Measurements from ENCODE around the gene HIVEP3. TPM values are rescaled to one million over a fixed set of nuclear protein-coding genes. Genes with fewer than 3 reads are reported as not detected.
"Not testable (repeated sequence)": the region's sequence is repeated elsewhere in the genome, so short reads cannot be mapped to it uniquely, and the experiment has no call there.

HIVEP3 gene
- total RNA-seq, 1 donor from 2014 or later = 8.9 TPM

DNA sequence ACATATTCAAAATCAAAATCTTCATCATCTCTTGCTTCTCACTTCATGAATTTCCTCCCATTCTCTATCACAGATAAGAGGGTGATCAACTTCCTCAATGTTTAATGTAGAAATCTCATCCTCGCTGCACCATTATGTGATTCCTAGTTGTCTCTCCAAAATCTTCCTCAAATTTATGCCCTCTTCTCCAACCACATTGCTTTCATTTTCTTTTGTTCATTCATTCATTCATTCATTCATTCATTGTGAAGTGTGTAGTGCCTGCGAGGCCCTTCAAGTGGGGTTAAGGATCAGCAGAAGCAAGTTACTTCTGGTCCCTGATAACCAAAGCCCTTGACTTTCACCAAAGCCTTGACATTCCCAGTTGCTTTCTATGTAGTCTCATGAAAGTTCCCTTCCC lies 33.5 kb upstream of the HIVEP3 start:
- peaks cover 34% of the 10 kb centered on the region for H3K4me1 Mint-ChIP-seq (ENCODE audit: low read depth, unreplicated experiment)
- peaks cover 42% of the 10 kb centered on the region for H3K4me1 ChIP-seq (ENCODE audit: insufficient read depth, low read length)

GRCh38 chr1:41951492-41951891 lies 32.8 kb upstream of the HIVEP3 start:
- not testable (repeated sequence) for H3K36me3 ChIP-seq (ENCODE audit: insufficient read depth, low read length); H3K9me3 ChIP-seq (ENCODE audit: insufficient read depth, low read depth, low read length); H3K9me3 Mint-ChIP-seq (ENCODE audit: unreplicated experiment); H3K36me3 Mint-ChIP-seq (ENCODE audit: low read depth, unreplicated experiment); H3K27ac ChIP-seq (ENCODE audit: low read depth, low read length); H3K27ac Mint-ChIP-seq (ENCODE audit: unreplicated experiment); H2AFZ ChIP-seq (ENCODE audit: low read depth, low read length); FAIRE-seq; H3K27me3 ChIP-seq (ENCODE audit: insufficient read depth, low read length); H3K9ac ChIP-seq (ENCODE audit: low read length); H3K4me3 ChIP-seq (ENCODE audit: insufficient read depth, low read depth, low read length); H3K4me2 ChIP-seq (ENCODE audit: low read length); H3K27me3 Mint-ChIP-seq (ENCODE audit: low read depth, unreplicated experiment); H3K4me3 Mint-ChIP-seq (ENCODE audit: unreplicated experiment); DNase-seq (ENCODE audit: low read depth); H4K20me1 ChIP-seq (ENCODE audit: insufficient read depth, low read length)
- Histone ChIP-seq H3K4me1 (ENCODE audit: insufficient read depth, low read length) (peaks cover 35% of the 10 kb centered on the region), H3K79me2 (ENCODE audit: insufficient read depth, low read length) (peaks cover 14% of the 10 kb centered on the region)
- H3K4me1 Mint-ChIP-seq (ENCODE audit: low read depth, unreplicated experiment) = peaks cover 34% of the 10 kb centered on the region

More for the DNA sequence above, 33.5 kb upstream of the HIVEP3 start:
- DNase-seq (ENCODE audit: low read depth) (no peak), FAIRE-seq (no peak)
- peaks cover 2% of the 10 kb centered on the region for H3K36me3 Mint-ChIP-seq (ENCODE audit: low read depth, unreplicated experiment)
- Histone ChIP-seq H3K79me2 (ENCODE audit: insufficient read depth, low read length) (peaks cover 14% of the 10 kb centered on the region), H3K4me3 (ENCODE audit: insufficient read depth, low read depth, low read length) (no peak overlapping the region), H3K27me3 (ENCODE audit: insufficient read depth, low read length) (no peaks in the 10 kb centered on the region), H3K27ac (ENCODE audit: low read depth, low read length) (no peak overlapping the region), H3K9me3 (ENCODE audit: insufficient read depth, low read depth, low read length) (no peaks in the 10 kb centered on the region), H2AFZ (ENCODE audit: low read depth, low read length) (no peak overlapping the region), H3K9ac (ENCODE audit: low read length) (no peak overlapping the region), H3K36me3 (ENCODE audit: insufficient read depth, low read length) (no peaks in the 10 kb centered on the region), H4K20me1 (ENCODE audit: insufficient read depth, low read length) (no peaks in the 10 kb centered on the region), H3K4me2 (ENCODE audit: low read length) (no peak overlapping the region)
- H3K9me3 Mint-ChIP-seq (ENCODE audit: unreplicated experiment) = peaks cover 5% of the 10 kb centered on the region
- H3K27me3 Mint-ChIP-seq (ENCODE audit: low read depth, unreplicated experiment) = no peaks in the 10 kb centered on the region
- no peak for TF ChIP-seq EZH2 (IDR thresholded peaks at IDR 0.05; ENCODE audit: insufficient read depth, low read length)
- TF ChIP-seq, protein P1, sequence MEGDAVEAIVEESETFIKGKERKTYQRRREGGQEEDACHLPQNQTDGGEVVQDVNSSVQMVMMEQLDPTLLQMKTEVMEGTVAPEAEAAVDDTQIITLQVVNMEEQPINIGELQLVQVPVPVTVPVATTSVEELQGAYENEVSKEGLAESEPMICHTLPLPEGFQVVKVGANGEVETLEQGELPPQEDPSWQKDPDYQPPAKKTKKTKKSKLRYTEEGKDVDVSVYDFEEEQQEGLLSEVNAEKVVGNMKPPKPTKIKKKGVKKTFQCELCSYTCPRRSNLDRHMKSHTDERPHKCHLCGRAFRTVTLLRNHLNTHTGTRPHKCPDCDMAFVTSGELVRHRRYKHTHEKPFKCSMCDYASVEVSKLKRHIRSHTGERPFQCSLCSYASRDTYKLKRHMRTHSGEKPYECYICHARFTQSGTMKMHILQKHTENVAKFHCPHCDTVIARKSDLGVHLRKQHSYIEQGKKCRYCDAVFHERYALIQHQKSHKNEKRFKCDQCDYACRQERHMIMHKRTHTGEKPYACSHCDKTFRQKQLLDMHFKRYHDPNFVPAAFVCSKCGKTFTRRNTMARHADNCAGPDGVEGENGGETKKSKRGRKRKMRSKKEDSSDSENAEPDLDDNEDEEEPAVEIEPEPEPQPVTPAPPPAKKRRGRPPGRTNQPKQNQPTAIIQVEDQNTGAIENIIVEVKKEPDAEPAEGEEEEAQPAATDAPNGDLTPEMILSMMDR (IDR thresholded peaks at IDR 0.05; ENCODE audit: insufficient read depth, low read depth, low read length) = no peak
- H3K27ac Mint-ChIP-seq (ENCODE audit: unreplicated experiment) = no peak overlapping the region
- no peak overlapping the region for H3K4me3 Mint-ChIP-seq (ENCODE audit: unreplicated experiment)

DNA sequence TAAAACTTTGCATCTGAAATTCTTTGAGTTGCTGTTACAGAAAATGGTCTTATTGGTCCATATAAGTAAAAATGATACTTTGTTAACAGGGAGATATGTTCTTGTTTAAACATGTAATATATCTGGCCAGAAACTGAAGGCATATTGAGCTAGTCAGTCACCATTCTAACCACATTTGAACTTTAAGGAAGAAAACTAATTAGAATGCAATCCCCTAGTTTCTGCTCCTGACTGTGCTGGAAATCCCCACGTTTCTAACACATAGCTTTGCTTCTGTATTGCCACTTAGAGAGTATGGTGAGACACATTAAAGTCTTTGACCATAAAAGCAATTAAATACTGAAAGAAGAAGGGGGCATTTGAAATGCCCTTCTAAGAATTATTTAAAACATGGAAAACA lies 32.1 kb upstream of the HIVEP3 start:
- Histone ChIP-seq H3K9ac (ENCODE audit: low read length) (no peak overlapping the region), H3K4me1 (ENCODE audit: insufficient read depth, low read length) (peaks cover 28% of the 10 kb centered on the region), H3K4me2 (ENCODE audit: low read length) (no peak overlapping the region), H2AFZ (ENCODE audit: low read depth, low read length) (no peak overlapping the region), H3K79me2 (ENCODE audit: insufficient read depth, low read length) (peaks cover 14% of the 10 kb centered on the region), H3K4me3 (ENCODE audit: insufficient read depth, low read depth, low read length) (no peak overlapping the region), H3K27ac (ENCODE audit: low read depth, low read length) (no peak overlapping the region), H4K20me1 (ENCODE audit: insufficient read depth, low read length) (no peaks in the 10 kb centered on the region), H3K36me3 (ENCODE audit: insufficient read depth, low read length) (no peaks in the 10 kb centered on the region), H3K27me3 (ENCODE audit: insufficient read depth, low read length) (no peaks in the 10 kb centered on the region), H3K9me3 (ENCODE audit: insufficient read depth, low read depth, low read length) (no peaks in the 10 kb centered on the region)
- TF ChIP-seq, protein P1 (IDR thresholded peaks at IDR 0.05; ENCODE audit: insufficient read depth, low read depth, low read length) = no peak
- no peak for TF ChIP-seq EZH2 (IDR thresholded peaks at IDR 0.05; ENCODE audit: insufficient read depth, low read length)
- no peaks in the 10 kb centered on the region for H3K27me3 Mint-ChIP-seq (ENCODE audit: low read depth, unreplicated experiment)
- H3K9me3 Mint-ChIP-seq (ENCODE audit: unreplicated experiment) = peaks cover 5% of the 10 kb centered on the region
- peaks cover 2% of the 10 kb centered on the region for H3K36me3 Mint-ChIP-seq (ENCODE audit: low read depth, unreplicated experiment)
- H3K4me3 Mint-ChIP-seq (ENCODE audit: unreplicated experiment) = no peak overlapping the region
- FAIRE-seq (no peak), DNase-seq (ENCODE audit: low read depth) (peak; percentile 42)
- no peak overlapping the region for H3K27ac Mint-ChIP-seq (ENCODE audit: unreplicated experiment)
- H3K4me1 Mint-ChIP-seq (ENCODE audit: low read depth, unreplicated experiment) = peaks cover 31% of the 10 kb centered on the region

DNA sequence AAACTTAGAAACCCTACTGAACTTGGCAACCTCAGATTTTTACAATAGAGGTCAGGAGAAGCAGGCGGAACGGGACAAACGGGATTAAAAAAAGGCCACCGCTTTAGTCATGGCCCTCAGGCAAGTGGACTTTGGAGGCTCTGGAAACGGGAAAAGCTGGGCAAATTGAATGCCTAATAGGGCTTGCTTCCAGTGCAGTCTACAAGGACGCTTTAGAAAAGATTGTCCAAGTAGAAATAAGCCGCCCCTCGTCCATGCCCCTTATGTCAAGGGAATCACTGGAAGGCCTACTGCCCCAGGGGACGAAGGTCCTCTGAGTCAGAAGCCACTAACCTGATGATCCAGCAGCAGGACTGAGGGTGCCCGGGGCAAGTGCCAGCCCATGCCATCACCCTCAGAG lies 27.2 kb upstream of the HIVEP3 start:
- FAIRE-seq; H3K79me2 ChIP-seq (ENCODE audit: insufficient read depth, low read length); H3K4me3 Mint-ChIP-seq (ENCODE audit: unreplicated experiment); H4K20me1 ChIP-seq (ENCODE audit: insufficient read depth, low read length); DNase-seq (ENCODE audit: low read depth); H3K9me3 ChIP-seq (ENCODE audit: insufficient read depth, low read depth, low read length); H3K4me2 ChIP-seq (ENCODE audit: low read length); H3K9ac ChIP-seq (ENCODE audit: low read length); H2AFZ ChIP-seq (ENCODE audit: low read depth, low read length); H3K27ac ChIP-seq (ENCODE audit: low read depth, low read length); H3K27me3 ChIP-seq (ENCODE audit: insufficient read depth, low read length); H3K4me1 Mint-ChIP-seq (ENCODE audit: low read depth, unreplicated experiment); H3K4me3 ChIP-seq (ENCODE audit: insufficient read depth, low read depth, low read length); H3K36me3 Mint-ChIP-seq (ENCODE audit: low read depth, unreplicated experiment); H3K4me1 ChIP-seq (ENCODE audit: insufficient read depth, low read length); H3K27me3 Mint-ChIP-seq (ENCODE audit: low read depth, unreplicated experiment); H3K36me3 ChIP-seq (ENCODE audit: insufficient read depth, low read length); H3K9me3 Mint-ChIP-seq (ENCODE audit: unreplicated experiment); H3K27ac Mint-ChIP-seq (ENCODE audit: unreplicated experiment): not testable (repeated sequence)

All from astrocyte (in vitro differentiated cells and primary cell).